Measurements from ENCODE around the gene PPM1M.

PPM1M gene

DNA sequence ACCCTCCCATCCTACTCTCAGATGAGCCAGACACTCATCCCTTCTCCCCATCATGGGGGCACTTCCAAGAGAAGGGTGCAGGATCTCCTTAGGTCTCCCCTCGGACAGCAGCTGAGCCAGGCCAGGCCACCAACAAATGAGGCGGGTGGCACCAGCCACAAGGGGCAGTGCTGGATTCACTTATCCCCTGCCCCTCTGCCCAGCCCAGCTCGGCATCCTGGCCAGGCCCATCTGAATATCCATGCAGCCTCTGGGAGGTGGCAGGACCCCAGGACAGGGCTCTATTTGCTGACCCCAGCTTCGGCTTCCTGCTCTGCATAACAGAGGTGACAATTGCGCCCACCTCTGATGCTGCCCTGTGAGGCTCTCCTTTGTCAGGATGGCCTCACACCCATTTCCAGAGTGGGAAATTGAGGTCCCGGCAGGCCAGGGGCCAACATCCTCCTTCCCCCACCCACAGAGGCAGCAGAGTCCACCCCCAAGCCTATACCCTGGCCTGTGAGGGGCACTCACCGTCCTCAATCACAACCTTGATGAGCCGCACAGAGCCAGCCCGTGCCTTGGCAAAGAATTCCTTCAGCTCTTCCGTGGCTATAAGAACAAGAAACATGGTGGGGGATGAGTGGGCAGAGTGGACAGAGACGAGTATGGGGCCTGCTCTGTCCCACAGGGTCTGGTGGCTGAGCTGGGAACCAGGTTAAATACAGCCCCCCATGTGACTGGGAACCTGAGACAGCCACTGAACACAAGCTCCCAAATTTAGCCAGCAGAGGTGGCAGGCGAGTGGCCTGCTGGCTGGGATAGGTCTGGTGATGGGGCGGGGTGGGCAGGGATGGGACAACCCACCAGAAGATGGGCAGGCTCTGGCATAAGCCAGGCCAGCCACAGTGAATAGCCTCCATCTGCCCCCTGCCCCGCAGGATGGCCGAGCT lies 10.8 kb upstream of the PPM1M start:
- H3K4me3 ChIP-seq = no peak overlapping the region
- no peaks in the 10 kb centered on the region for H3K27me3 ChIP-seq
- peaks cover 36% of the 10 kb centered on the region for H3K36me3 ChIP-seq
- no peak overlapping the region for H3K9ac ChIP-seq
- H3K9me3 ChIP-seq = no peaks in the 10 kb centered on the region
- TF ChIP-seq Cebpa-rat (IDR thresholded peaks at IDR 0.05) = no peak
- peak overlapping the region; percentile 3; the same call in 1 of the 2 replicates for H3K27ac ChIP-seq
- 0 out of 2 replicates have a peak overlapping the region, but pooled peaks have one; percentile 17 for H3K4me2 ChIP-seq
- peaks cover 88% of the 10 kb centered on the region for H3K4me1 ChIP-seq
- H4K20me1 ChIP-seq = peaks cover 45% of the 10 kb centered on the region

DNA sequence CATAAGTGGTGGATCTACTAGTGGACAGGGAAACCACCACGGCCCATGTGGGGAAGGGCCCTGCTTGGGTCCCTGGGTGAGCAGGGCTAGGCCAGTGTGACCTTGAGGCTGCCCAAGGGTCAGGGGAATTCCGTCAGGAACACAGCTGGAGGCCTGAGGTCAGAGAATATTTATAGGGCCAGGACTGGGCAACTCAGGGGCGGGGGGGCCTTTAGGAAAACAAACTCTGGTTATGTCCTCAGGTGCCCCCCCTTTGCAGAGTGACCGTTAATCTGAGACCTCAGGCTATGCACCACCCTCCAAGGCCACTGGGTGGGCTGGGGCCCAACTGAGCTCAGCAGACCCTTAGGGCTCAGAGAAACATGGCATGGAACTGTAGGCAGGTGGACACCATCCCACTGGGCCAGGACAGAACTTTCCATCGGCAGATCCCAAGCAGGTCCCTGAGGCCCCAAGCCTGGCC lies 9.1 kb upstream of the PPM1M start:
- H3K27me3 ChIP-seq = no peaks in the 10 kb centered on the region
- H3K9ac ChIP-seq = peak overlapping the region; percentile 97; the same call in 1 of the 2 replicates
- H3K4me3 ChIP-seq = no peak overlapping the region
- peaks cover 19% of the 10 kb centered on the region for H3K36me3 ChIP-seq
- peaks cover 88% of the 10 kb centered on the region for H3K4me1 ChIP-seq
- peaks cover 33% of the 10 kb centered on the region for H4K20me1 ChIP-seq
- H3K9me3 ChIP-seq = no peaks in the 10 kb centered on the region
- H3K27ac ChIP-seq = 0 out of 2 replicates have a peak overlapping the region, but pooled peaks have one; percentile 98
- TF ChIP-seq Cebpa-rat (IDR thresholded peaks at IDR 0.05) = no peak
- H3K4me2 ChIP-seq = peak overlapping the region; percentile 90

DNA sequence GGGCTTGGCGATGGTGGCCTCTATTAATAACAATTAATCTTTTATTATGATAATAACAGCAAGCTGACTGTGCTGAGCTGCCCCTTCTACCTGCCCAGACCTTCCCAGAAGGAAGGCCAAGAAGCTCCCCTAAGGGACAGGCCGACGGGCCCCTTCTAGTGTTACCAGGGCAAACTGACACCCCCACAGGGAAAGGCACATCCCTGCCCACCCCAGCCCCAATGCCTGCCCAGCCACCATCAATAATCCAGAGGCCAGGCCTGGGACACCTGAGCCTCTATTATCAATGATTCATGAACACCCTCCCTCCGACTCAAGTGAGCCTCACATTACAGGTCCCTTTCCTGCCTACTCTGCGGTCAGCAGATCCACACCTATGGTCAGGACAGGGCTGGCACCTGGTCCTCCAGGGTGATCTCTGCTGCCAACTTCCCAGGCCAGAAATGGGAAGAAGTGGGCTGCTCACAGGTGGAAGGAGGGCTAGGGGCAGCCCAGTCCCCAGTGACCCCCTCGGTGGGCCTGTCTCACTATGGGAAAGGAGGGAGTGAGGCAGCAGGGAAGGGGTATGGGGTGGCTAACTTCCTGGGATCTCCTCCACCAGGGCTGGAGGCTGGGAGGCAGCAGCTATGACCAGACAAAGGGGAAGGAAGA lies 8.4 kb upstream of the PPM1M start:
- Histone ChIP-seq H4K20me1 (peaks cover 26% of the 10 kb centered on the region), H3K4me2 (peak overlapping the region; percentile 90), H3K9me3 (no peaks in the 10 kb centered on the region), H3K27ac (peak overlapping the region; percentile 98), H3K4me3 (peak overlapping the region; percentile 95), H3K36me3 (peaks cover 19% of the 10 kb centered on the region), H3K4me1 (peaks cover 87% of the 10 kb centered on the region), H3K27me3 (no peaks in the 10 kb centered on the region), H3K9ac (peak overlapping the region; percentile 97)
- no peak for TF ChIP-seq Cebpa-rat (IDR thresholded peaks at IDR 0.05)

DNA sequence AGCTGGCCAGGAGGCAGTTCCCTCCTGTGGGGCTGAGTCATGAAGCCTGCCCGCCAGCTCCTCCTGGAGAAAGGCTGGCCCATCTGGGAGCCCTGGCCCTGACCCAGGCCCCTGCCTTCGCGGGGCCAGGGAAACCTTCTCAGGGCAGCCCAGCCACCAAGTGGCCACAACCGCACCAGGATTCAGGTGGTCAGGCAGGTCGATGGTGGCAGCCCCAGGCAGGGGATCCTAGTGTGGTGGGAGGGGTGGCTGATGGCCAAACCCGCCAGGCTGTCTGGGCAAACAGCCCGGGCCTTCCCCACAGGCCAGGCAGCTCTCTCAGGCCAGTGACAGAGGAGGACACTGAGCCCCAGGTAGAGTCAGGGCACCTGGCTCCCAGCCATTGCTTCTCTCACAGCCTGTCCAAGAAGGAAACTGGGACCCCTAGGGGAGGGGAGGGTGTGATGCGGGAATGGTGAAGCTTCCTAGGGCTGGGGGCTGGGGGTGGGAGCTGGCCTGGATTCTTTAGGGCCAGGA lies 7.8 kb upstream of the PPM1M start:
- Histone ChIP-seq H3K36me3 (peaks cover 19% of the 10 kb centered on the region), H3K27me3 (no peaks in the 10 kb centered on the region), H3K4me3 (peak overlapping the region; percentile 95), H3K4me2 (peak overlapping the region; percentile 90), H3K27ac (peak overlapping the region; percentile 98), H3K9me3 (no peaks in the 10 kb centered on the region), H4K20me1 (peaks cover 24% of the 10 kb centered on the region), H3K9ac (peak overlapping the region; percentile 97), H3K4me1 (peaks cover 81% of the 10 kb centered on the region)
- TF ChIP-seq Cebpa-rat (IDR thresholded peaks at IDR 0.05) = no peak

DNA sequence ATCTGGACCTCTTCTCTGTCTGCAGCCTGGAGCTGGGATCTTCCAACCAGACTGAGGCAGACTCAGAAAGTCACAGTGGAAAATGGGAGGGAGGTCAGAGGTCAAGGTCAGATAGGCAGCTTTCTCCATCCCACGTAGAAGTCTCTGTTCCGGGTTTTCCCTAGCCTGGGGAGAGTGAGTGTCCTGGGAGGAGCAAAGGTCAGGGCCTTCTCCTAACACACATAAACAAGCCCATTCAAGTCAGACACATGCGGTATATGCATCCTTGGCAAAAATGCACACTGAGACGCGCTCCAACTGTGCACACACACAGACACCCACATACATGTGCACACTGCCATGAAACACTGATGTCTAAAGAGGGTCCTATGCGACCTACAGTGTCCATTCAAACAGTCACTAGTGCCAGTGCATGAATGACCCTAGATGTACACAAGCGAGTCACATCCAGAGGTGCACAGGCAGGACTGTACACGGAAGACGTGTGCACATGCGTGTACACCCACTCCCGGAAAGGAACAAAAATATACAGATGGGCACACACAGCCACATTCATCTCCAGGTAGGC lies 7.3 kb upstream of the PPM1M start:
- H3K27me3 ChIP-seq = no peaks in the 10 kb centered on the region
- H3K4me1 ChIP-seq = peaks cover 75% of the 10 kb centered on the region
- H3K4me3 ChIP-seq = peak overlapping the region; percentile 95
- peaks cover 24% of the 10 kb centered on the region for H4K20me1 ChIP-seq
- no peaks in the 10 kb centered on the region for H3K9me3 ChIP-seq
- peak overlapping the region; percentile 97 for H3K9ac ChIP-seq
- peak overlapping the region; percentile 90 for H3K4me2 ChIP-seq
- H3K27ac ChIP-seq = peak overlapping the region; percentile 98
- TF ChIP-seq Cebpa-rat (IDR thresholded peaks at IDR 0.05) = no peak
- H3K36me3 ChIP-seq = peaks cover 19% of the 10 kb centered on the region

DNA sequence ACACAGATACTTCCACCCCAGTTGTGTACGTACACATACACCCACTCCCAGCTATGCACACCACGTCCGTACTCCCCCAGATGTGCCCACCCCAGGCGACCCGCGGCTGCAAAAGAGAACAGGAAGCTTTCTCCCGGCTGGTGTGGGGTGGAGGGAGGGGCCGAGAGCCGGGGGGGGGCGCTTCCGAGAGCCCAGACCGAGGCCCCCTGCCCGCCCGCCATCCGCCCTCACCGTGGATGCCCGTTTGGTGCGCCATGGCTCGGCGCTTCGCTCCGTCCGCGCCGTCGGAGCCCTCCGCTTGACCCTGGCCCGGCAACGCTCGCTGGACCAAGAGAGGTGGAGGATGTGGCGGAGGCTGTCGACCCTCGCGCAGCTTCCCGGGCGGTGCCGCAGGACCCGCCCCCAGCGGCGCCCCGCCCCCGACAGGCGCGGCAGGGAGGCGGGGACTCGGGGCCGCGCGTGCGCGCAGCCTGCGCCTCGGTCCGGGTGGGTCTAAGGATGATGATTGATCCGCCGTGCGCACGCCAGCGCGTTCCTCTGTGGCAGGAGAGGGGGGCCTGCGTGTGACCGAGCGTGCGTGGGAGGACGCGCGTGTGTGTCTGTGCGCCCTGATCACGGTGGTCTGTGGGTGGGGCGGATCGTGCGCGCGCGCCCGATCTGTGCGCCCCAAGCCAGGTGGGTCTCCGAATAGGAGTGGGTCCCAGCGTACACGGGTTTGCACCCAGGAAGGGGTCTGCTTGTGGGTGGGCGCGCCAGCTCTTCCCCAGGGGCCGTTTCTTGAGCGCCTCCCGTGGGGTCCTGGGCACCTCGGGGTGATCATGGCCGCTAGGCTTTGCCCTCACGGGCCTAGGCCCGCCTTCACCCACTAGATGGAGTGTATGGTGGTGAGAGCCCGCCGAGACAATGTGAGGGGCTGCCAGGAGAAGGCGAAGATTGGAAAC lies 6.5 kb upstream of the PPM1M start, which contains the start of gene TWF2:
TSS of gene TWF2 (minus strand) at position 398 of the 941 bp plus-strand sequence. CDS start at position 256, 142 bp downstream.
- Histone ChIP-seq H3K9ac (peak within 1 kb of the TSS; percentile 97), H3K4me2 (peak within 1 kb of the TSS; percentile 90), H3K9me3 (no peaks in the 10 kb centered on the region), H3K27me3 (no peaks in the 10 kb centered on the region), H4K20me1 (peaks cover 24% of the 10 kb centered on the region), H3K4me1 (peaks cover 75% of the 10 kb centered on the region), H3K27ac (peak within 1 kb of the TSS; percentile 98), H3K4me3 (peak within 1 kb of the TSS; percentile 95), H3K36me3 (peaks cover 16% of the 10 kb centered on the region)
- no peak for TF ChIP-seq Cebpa-rat (IDR thresholded peaks at IDR 0.05)

DNA sequence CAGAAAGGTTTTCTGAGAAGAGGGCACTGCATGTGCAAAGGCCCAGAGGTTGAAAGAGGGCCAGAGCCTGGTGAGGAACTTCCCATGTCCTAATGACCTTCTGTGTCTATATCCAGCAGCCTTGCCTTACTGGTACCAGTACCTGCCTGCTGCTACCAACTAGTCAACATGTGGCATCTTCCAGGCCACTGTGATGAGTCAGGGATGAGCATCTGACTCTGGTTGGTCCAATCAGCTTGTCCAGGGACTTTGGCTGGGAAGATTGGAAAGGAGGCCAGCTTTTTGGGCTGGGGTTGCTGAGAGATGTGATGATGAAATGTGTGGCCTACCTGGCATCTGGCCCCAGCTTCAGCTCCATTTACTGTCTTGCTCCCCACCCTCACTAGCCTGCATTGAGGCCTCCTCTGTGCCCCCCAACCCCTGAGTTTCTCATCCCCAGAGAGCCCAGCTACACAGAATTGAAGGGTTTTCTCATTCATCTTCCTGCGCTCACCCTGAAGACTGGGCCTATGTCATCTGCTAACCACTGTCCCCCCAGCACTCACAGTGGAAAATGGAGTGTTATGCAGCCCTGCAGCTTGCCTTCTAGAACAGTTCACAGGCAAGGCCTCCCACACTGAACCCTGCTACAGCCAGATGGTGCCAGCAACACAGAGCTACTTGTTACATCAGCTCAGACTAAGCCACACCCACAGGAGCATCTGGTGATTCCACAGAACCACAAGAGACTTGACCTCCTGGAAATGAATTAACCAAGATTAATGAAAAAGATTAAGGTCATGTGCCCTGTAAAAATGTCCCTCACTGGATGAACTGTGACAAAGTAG lies 5.3 kb upstream of the PPM1M start:
- H3K4me2 ChIP-seq = peak overlapping the region; percentile 90
- H3K9ac ChIP-seq = peak overlapping the region; percentile 97
- H3K4me3 ChIP-seq = peak overlapping the region; percentile 95
- H3K27ac ChIP-seq = peak overlapping the region; percentile 98
- TF ChIP-seq Cebpa-rat (IDR thresholded peaks at IDR 0.05) = no peak
- peaks cover 77% of the 10 kb centered on the region for H3K4me1 ChIP-seq
- H3K27me3 ChIP-seq = no peaks in the 10 kb centered on the region
- H3K9me3 ChIP-seq = no peaks in the 10 kb centered on the region
- 0 out of 2 replicates have a peak, but pooled peaks cover 4% of the 10 kb centered on the region for H3K36me3 ChIP-seq
- H4K20me1 ChIP-seq = peaks cover 24% of the 10 kb centered on the region

DNA sequence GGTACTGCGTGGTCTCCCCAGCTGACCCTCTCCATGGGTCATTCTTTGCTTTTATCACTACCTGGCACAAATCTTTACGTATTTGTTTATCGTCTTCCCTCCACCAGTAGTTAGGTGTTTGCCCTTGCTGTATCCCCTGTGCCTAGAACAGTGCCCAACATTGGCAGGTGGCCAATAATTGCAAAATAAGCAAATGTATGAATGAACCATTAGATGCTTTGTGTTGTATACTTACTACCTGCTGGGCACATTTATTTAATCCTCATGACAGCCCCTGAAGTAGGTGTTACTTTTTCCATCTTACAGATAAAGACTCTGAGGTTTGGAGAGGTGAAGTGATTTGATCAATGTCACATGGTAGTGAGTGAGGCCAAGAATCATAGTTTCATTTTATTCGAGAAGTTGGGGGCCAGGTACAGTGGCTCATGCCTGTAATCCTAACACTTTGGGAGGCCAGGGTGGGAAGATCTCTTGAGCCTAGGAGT lies 4.6 kb upstream of the PPM1M start:
- Histone ChIP-seq H3K4me1 (peaks cover 77% of the 10 kb centered on the region), H3K9ac (no peak overlapping the region), H3K27ac (peak overlapping the region; percentile 98; the same call in 1 of the 2 replicates), H3K9me3 (no peaks in the 10 kb centered on the region), H3K27me3 (no peaks in the 10 kb centered on the region), H4K20me1 (peaks cover 24% of the 10 kb centered on the region), H3K36me3 (no peaks in the 10 kb centered on the region), H3K4me2 (peak overlapping the region; percentile 90), H3K4me3 (no peak overlapping the region)
- TF ChIP-seq Cebpa-rat (IDR thresholded peaks at IDR 0.05) = no peak

Measured in BLaER1 (cell line).